ENCODE results near the gene STRIP2.
"Not testable (repeated sequence)": the region's sequence is repeated elsewhere in the genome, so short reads cannot be mapped to it uniquely, and the experiment has no call there.

STRIP2 gene

GRCh38 chr7:129522088-129522970, 88.1 kb downstream of the STRIP2 start:
- H3K27me3 ChIP-seq (ENCODE audit: control insufficient read depth in 1 of 2, insufficient read depth in 2 of 2, low read length in 2 of 2), result peaks cover 0 to 4% of the 10 kb centered on the region in 2 donors
- no peak overlapping the region for H3K4me3 ChIP-seq (ENCODE audit: low read depth in 1 of 2, low read length in 2 of 2)
- H3K9ac ChIP-seq (ENCODE audit: low read length), result no peak overlapping the region
- H3K36me3 ChIP-seq (ENCODE audit: insufficient read depth, low read length), result no peaks in the 10 kb centered on the region
- no peaks in the 10 kb centered on the region for H3K9me3 ChIP-seq (ENCODE audit: low read length)
- no peaks in the 10 kb centered on the region for H3K4me1 ChIP-seq (ENCODE audit: insufficient read depth, low read length)
- H3K27ac ChIP-seq (ENCODE audit: low read depth, low read length), result no peak overlapping the region

- no peak overlapping the region for H3K27ac ChIP-seq (ENCODE audit: low read depth, low read length)
- no peak overlapping the region for H3K4me3 ChIP-seq (ENCODE audit: low read depth in 1 of 2, low read length in 2 of 2)
- H3K9me3 ChIP-seq (ENCODE audit: low read length), result no peaks in the 10 kb centered on the region
- H3K9ac ChIP-seq (ENCODE audit: low read length), result no peak overlapping the region
- peaks cover 0 to 4% of the 10 kb centered on the region in 2 donors for H3K27me3 ChIP-seq (ENCODE audit: control insufficient read depth in 1 of 2, insufficient read depth in 2 of 2, low read length in 2 of 2)
- no peaks in the 10 kb centered on the region for H3K36me3 ChIP-seq (ENCODE audit: insufficient read depth, low read length)
- no peaks in the 10 kb centered on the region for H3K4me1 ChIP-seq (ENCODE audit: insufficient read depth, low read length)
Observed at GRCh38 chr7:129522971-129523340, 88.7 kb downstream of the STRIP2 start.

GRCh38 chr7:129523924-129524323, 89.7 kb downstream of the STRIP2 start:
- no peaks in the 10 kb centered on the region for H3K4me1 ChIP-seq (ENCODE audit: insufficient read depth, low read length)
- H3K9ac ChIP-seq (ENCODE audit: low read length), result no peak overlapping the region
- H3K36me3 ChIP-seq (ENCODE audit: insufficient read depth, low read length), result no peaks in the 10 kb centered on the region
- H3K9me3 ChIP-seq (ENCODE audit: low read length), result no peaks in the 10 kb centered on the region
- no peak overlapping the region for H3K27ac ChIP-seq (ENCODE audit: low read depth, low read length)
- H3K27me3 ChIP-seq (ENCODE audit: control insufficient read depth in 1 of 2, insufficient read depth in 2 of 2, low read length in 2 of 2), result peaks cover 0 to 4% of the 10 kb centered on the region in 2 donors
- no peak overlapping the region for H3K4me3 ChIP-seq (ENCODE audit: low read depth in 1 of 2, low read length in 2 of 2)

GRCh38 chr7:129524405-129524804, 90.2 kb downstream of the STRIP2 start:
- not testable (repeated sequence) for H3K4me3 ChIP-seq (ENCODE audit: low read depth in 1 of 2, low read length in 2 of 2); H3K4me1 ChIP-seq (ENCODE audit: insufficient read depth, low read length); H3K9ac ChIP-seq (ENCODE audit: low read length); H3K27me3 ChIP-seq (ENCODE audit: control insufficient read depth in 1 of 2, insufficient read depth in 2 of 2, low read length in 2 of 2); H3K36me3 ChIP-seq (ENCODE audit: insufficient read depth, low read length); H3K9me3 ChIP-seq (ENCODE audit: low read length); H3K27ac ChIP-seq (ENCODE audit: low read depth, low read length)

DNA sequence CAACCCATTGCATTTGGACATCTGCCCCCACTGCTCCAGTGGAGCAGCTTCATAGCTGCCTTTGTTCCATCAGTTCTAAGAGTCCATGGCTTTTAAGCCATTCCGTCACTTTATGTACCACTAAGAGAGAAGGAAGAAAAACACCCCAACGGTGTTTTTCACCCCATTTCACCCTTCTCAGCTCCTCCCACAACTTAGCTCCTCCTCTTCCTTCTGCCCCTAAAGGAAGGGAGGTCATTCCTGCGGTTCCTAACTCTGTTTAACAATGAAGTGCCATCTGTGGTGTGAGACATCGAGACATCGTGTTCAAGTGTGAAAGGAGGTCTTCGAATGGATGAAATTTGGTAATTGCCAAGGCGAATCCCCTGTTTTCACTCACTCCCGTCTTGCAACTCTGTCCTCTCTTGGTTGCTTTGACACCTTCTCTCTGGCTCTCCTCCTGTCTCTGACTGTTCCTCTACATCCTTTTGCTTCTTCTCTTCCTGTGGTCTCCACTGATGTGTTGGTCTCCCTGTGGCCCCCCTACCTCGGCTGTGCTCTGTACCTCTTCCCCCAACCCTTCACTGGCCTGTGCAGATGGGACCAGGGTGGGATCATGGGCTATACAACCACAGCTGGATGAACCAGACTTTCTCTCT, 91.1 kb downstream of the STRIP2 start:
- Histone ChIP-seq H3K9ac (ENCODE audit: low read length) (no peak overlapping the region), H3K4me1 (ENCODE audit: insufficient read depth, low read length) (no peaks in the 10 kb centered on the region), H3K9me3 (ENCODE audit: low read length) (no peaks in the 10 kb centered on the region), H3K27me3 (ENCODE audit: control insufficient read depth in 1 of 2, insufficient read depth in 2 of 2, low read length in 2 of 2) (peaks cover 0 to 4% of the 10 kb centered on the region in 2 donors), H3K4me3 (ENCODE audit: low read depth in 1 of 2, low read length in 2 of 2) (no peak overlapping the region), H3K27ac (ENCODE audit: low read depth, low read length) (no peak overlapping the region), H3K36me3 (ENCODE audit: insufficient read depth, low read length) (no peaks in the 10 kb centered on the region)

DNA sequence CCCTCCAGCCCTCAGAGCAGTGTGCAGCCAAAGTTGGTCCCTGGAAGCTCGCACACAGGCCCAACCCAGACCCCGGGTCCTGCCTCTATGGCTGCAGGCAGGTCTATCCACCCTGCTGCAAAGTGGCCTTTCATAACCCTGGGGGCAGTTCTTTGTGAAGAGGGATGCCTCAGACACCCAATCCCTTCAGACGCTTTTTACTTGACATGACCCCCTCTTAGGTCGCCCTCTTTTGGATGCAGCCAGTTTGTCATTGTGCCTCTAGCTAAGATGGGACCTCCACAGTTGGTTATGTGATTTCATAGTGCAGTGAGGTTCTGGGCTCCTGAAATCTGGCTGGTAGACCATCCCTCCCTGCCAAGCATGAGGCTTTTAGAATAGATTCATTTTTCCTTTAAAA, 95.4 kb downstream of the STRIP2 start:
- Histone ChIP-seq H3K27ac (ENCODE audit: low read depth, low read length) (no peak overlapping the region), H3K4me1 (ENCODE audit: insufficient read depth, low read length) (no peaks in the 10 kb centered on the region), H3K36me3 (ENCODE audit: insufficient read depth, low read length) (no peaks in the 10 kb centered on the region), H3K4me3 (ENCODE audit: low read depth in 1 of 2, low read length in 2 of 2) (no peak overlapping the region), H3K27me3 (ENCODE audit: control insufficient read depth in 1 of 2, insufficient read depth in 2 of 2, low read length in 2 of 2) (peaks cover 0 to 4% of the 10 kb centered on the region in 2 donors), H3K9ac (ENCODE audit: low read length) (no peak overlapping the region), H3K9me3 (ENCODE audit: low read length) (no peaks in the 10 kb centered on the region)

GRCh38 chr7:129530795-129531391, 96.7 kb downstream of the STRIP2 start:
- Histone ChIP-seq H3K27me3 (ENCODE audit: control insufficient read depth in 1 of 2, insufficient read depth in 2 of 2, low read length in 2 of 2) (no peaks in the 10 kb centered on the region), H3K4me1 (ENCODE audit: insufficient read depth, low read length) (no peaks in the 10 kb centered on the region), H3K4me3 (ENCODE audit: low read depth in 1 of 2, low read length in 2 of 2) (no peak overlapping the region), H3K9me3 (ENCODE audit: low read length) (no peaks in the 10 kb centered on the region), H3K9ac (ENCODE audit: low read length) (no peak overlapping the region), H3K27ac (ENCODE audit: low read depth, low read length) (no peak overlapping the region), H3K36me3 (ENCODE audit: insufficient read depth, low read length) (no peaks in the 10 kb centered on the region)

- H3K36me3 ChIP-seq (ENCODE audit: insufficient read depth, low read length), result no peaks in the 10 kb centered on the region
- H3K9ac ChIP-seq (ENCODE audit: low read length), result no peak overlapping the region
- H3K27me3 ChIP-seq (ENCODE audit: control insufficient read depth in 1 of 2, insufficient read depth in 2 of 2, low read length in 2 of 2), result no peaks in the 10 kb centered on the region
- H3K4me3 ChIP-seq (ENCODE audit: low read depth in 1 of 2, low read length in 2 of 2), result no peak overlapping the region
- no peak overlapping the region for H3K27ac ChIP-seq (ENCODE audit: low read depth, low read length)
- no peaks in the 10 kb centered on the region for H3K9me3 ChIP-seq (ENCODE audit: low read length)
- no peaks in the 10 kb centered on the region for H3K4me1 ChIP-seq (ENCODE audit: insufficient read depth, low read length)
Observed at GRCh38 chr7:129531721-129532120, 97.5 kb downstream of the STRIP2 start.

DNA sequence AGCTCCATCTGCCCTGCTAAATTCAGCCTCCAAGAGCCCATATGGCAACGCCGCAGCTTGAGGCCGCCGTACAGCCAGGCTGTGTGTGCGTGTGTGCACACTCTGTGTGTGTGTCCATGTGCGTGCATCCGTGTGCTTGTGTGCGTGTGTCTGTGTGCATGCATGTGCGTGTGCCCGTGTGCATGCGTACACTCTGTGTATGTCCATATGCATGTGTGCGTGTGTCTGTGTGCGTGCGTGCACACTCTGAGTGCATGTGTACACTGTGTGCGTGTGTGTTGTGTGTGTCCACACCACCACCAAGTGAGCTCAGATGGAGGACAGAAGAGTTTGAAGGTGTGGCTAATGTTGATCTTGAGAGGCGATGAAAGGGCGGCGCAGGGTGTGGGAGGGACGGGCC, 98.1 kb downstream of the STRIP2 start:
- Histone ChIP-seq H3K27ac (ENCODE audit: low read depth, low read length) (no peak overlapping the region), H3K4me1 (ENCODE audit: insufficient read depth, low read length) (no peaks in the 10 kb centered on the region), H3K27me3 (ENCODE audit: control insufficient read depth in 1 of 2, insufficient read depth in 2 of 2, low read length in 2 of 2) (no peaks in the 10 kb centered on the region), H3K9ac (ENCODE audit: low read length) (no peak overlapping the region), H3K36me3 (ENCODE audit: insufficient read depth, low read length) (no peaks in the 10 kb centered on the region), H3K9me3 (ENCODE audit: low read length) (no peaks in the 10 kb centered on the region), H3K4me3 (ENCODE audit: low read depth in 1 of 2, low read length in 2 of 2) (no peak overlapping the region)

- H3K9ac ChIP-seq (ENCODE audit: low read length); H3K36me3 ChIP-seq (ENCODE audit: insufficient read depth, low read length); H3K27me3 ChIP-seq (ENCODE audit: control insufficient read depth in 1 of 2, insufficient read depth in 2 of 2, low read length in 2 of 2); H3K27ac ChIP-seq (ENCODE audit: low read depth, low read length); H3K4me1 ChIP-seq (ENCODE audit: insufficient read depth, low read length); H3K9me3 ChIP-seq (ENCODE audit: low read length); H3K4me3 ChIP-seq (ENCODE audit: low read depth in 1 of 2, low read length in 2 of 2): not testable (repeated sequence)
Observed at GRCh38 chr7:129534558-129535274, 100.5 kb downstream of the STRIP2 start.

- H3K27ac ChIP-seq (ENCODE audit: low read depth, low read length), result no peak overlapping the region
- H3K9me3 ChIP-seq (ENCODE audit: low read length), result no peaks in the 10 kb centered on the region
- H3K27me3 ChIP-seq (ENCODE audit: control insufficient read depth in 1 of 2, insufficient read depth in 2 of 2, low read length in 2 of 2), result no peaks in the 10 kb centered on the region
Observed at GRCh38 chr7:129535896-129536295, 101.7 kb downstream of the STRIP2 start.

More at GRCh38 chr7:129535896-129536295, 101.7 kb downstream of the STRIP2 start:
- no peak overlapping the region for H3K4me3 ChIP-seq (ENCODE audit: low read depth in 1 of 2, low read length in 2 of 2)
- no peaks in the 10 kb centered on the region for H3K4me1 ChIP-seq (ENCODE audit: insufficient read depth, low read length)
- H3K9ac ChIP-seq (ENCODE audit: low read length), result no peak overlapping the region
- H3K36me3 ChIP-seq (ENCODE audit: insufficient read depth, low read length), result no peaks in the 10 kb centered on the region
